OCI-LY1 (cell line): Measurements from ENCODE around the gene AGK.

Experiments used
- EZH2 ChIP-seq: fragments of 200-600 bp; sonication (generic), shearing (Covaris generic); IDR thresholded peaks from 2 replicates; pipeline ENCODE4 v1.8.0; 2017; ENCODE audit warnings: borderline replicate concordance, mixed run types, mild to moderate bottlenecking, antibody characterized with exemption, low read length, moderate library complexity, mixed read lengths
- TF ChIP-seq, protein P1 (sequence below): fragments of 200-600 bp; sonication (generic), shearing (Covaris generic); IDR thresholded peaks from 2 replicates; pipeline ENCODE4 v1.5.1; 2017; ENCODE audit warnings: mild to moderate bottlenecking, antibody characterized with exemption, low read length, moderate library complexity, mixed read lengths

DNA sequence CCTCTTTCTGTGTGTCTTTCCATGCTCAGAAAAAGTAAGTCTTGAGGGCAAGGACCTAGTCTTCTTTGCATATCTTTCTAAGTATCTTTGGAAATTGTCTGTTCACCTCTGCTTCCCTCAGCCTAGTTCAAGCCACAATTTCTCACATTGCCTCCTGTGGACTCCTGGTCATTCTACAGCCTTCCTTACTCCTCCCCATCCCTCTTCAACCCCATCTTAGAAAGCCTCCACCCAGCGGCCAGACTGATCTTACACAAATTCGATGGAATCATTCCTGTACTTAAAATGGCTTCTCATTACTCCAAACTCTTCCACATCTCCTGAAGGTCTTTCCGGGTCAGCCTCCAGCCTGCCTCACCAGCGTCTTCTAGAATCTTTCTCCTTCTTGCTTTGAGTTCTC is 24.1 kb upstream of the AGK start:
- TF ChIP-seq, protein P1, sequence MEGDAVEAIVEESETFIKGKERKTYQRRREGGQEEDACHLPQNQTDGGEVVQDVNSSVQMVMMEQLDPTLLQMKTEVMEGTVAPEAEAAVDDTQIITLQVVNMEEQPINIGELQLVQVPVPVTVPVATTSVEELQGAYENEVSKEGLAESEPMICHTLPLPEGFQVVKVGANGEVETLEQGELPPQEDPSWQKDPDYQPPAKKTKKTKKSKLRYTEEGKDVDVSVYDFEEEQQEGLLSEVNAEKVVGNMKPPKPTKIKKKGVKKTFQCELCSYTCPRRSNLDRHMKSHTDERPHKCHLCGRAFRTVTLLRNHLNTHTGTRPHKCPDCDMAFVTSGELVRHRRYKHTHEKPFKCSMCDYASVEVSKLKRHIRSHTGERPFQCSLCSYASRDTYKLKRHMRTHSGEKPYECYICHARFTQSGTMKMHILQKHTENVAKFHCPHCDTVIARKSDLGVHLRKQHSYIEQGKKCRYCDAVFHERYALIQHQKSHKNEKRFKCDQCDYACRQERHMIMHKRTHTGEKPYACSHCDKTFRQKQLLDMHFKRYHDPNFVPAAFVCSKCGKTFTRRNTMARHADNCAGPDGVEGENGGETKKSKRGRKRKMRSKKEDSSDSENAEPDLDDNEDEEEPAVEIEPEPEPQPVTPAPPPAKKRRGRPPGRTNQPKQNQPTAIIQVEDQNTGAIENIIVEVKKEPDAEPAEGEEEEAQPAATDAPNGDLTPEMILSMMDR = no peak
- no peak for TF ChIP-seq EZH2
